ENCODE measurements around the gene ICA1L.

- no peak for TF ChIP-seq EZH2 (IDR thresholded peaks at IDR 0.05; ENCODE audit: borderline replicate concordance, low read depth, low read length, poor library complexity, severe bottlenecking)
- TF ChIP-seq, protein P1, sequence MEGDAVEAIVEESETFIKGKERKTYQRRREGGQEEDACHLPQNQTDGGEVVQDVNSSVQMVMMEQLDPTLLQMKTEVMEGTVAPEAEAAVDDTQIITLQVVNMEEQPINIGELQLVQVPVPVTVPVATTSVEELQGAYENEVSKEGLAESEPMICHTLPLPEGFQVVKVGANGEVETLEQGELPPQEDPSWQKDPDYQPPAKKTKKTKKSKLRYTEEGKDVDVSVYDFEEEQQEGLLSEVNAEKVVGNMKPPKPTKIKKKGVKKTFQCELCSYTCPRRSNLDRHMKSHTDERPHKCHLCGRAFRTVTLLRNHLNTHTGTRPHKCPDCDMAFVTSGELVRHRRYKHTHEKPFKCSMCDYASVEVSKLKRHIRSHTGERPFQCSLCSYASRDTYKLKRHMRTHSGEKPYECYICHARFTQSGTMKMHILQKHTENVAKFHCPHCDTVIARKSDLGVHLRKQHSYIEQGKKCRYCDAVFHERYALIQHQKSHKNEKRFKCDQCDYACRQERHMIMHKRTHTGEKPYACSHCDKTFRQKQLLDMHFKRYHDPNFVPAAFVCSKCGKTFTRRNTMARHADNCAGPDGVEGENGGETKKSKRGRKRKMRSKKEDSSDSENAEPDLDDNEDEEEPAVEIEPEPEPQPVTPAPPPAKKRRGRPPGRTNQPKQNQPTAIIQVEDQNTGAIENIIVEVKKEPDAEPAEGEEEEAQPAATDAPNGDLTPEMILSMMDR (conservative IDR thresholded peaks at IDR 0.05; ENCODE audit: low read depth, low read length), result no peak
Measured at GRCh38 chr2:202736826-202737225, 134.7 kb downstream of the ICA1L start.

Measured in A673 (cell line).